NB4 (cell line): Measurements from ENCODE around the gene XXYLT1.

Experiments used
- CTCF ChIP-seq: IDR thresholded peaks from one replicate; pipeline ENCODE4 v1.5.1; 2012; ENCODE audit warnings: low read depth, low read length
- POLR2A ChIP-seq: IDR thresholded peaks from 2 replicates; pipeline ENCODE4 v1.6.1; 2011; ENCODE audit warnings: mild to moderate bottlenecking; ENCODE audit not compliant: insufficient read length; ENCODE audit errors: extremely low read depth

- TF ChIP-seq CTCF (no peak), POLR2A (no peak)
Measured at GRCh38 chr3:195181741-195182469, 89.1 kb downstream of the XXYLT1 start.
